Thyroid gland (tissue), 4 donors: ENCODE results near the gene SLCO2A1. TPM values are rescaled to one million over a fixed set of nuclear protein-coding genes. Genes with fewer than 3 reads are reported as not detected.

Experiments
- DNase-seq, 2 donors: peaks; one replicate each; pipeline ENCODE4 v3.0.0-alpha.2; 2019
- H3K27ac ChIP-seq, 3 donors: fragments of 200-600 bp; sonication (generic); 1 replicate in 2 of 3; 2 replicates in 1 of 3; pipeline ENCODE4 v1.5.1; 2016 to 2019; ENCODE audit warnings: mild to moderate bottlenecking in 1 of 3, moderate library complexity in 1 of 3
- H3K27me3 ChIP-seq: fragments of 200-600 bp; sonication (generic); one replicate; pipeline ENCODE4 v1.5.1; 2019
- H3K36me3 ChIP-seq, 2 donors: fragments of 200-600 bp; sonication (generic); one replicate each; pipeline ENCODE4 v1.5.1; 2016 to 2019
- H3K4me1 ChIP-seq, 2 donors: fragments of 200-600 bp; sonication (generic); one replicate each; pipeline ENCODE4 v1.5.1; 2017 to 2019
- H3K4me3 ChIP-seq, 3 donors: fragments of 200-600 bp; sonication (generic); replicated peaks in 1 of 3; 1 replicate in 2 of 3; 2 replicates in 1 of 3; pipeline ENCODE4 v1.5.1; 2016; ENCODE audit warnings: mild to moderate bottlenecking in 1 of 3
- H3K9me3 ChIP-seq: fragments of 200-600 bp; sonication (generic); one replicate; pipeline ENCODE4 v1.5.1; 2017
- CTCF ChIP-seq, 6 experiments: fragments of 200-600 bp in 3 of 6; fragments of 450-650 bp in 3 of 6; sonication (generic) in 3 of 6; IDR thresholded peaks; one replicate each; pipeline ENCODE4 v1.5.1; 2016 to 2019; ENCODE audit warnings: antibody characterized with exemption in 6 of 6, mild to moderate bottlenecking in 2 of 6, inconsistent platforms in 1 of 6, moderate library complexity in 1 of 6
- POLR2A ChIP-seq, 2 donors: fragments of 450-650 bp; IDR thresholded peaks; one replicate each; pipeline ENCODE4 v1.6.1; 2017; ENCODE audit warnings: antibody characterized with exemption in 2 of 2, mild to moderate bottlenecking in 2 of 2, moderate library complexity in 1 of 2
- WGBS, 2 donors: methylation state at CpG; one replicate each; pipeline ENCODE4 v1.1.5; 2017; 5-methylcytosine and 5-hydroxymethylcytosine counted together
- intact Hi-C: fragments of 100-400 bp; cut with DNase I; formaldehyde crosslinking; loops from one replicate; pipeline ENCODE4 v1.15.1; 2023
- total RNA-seq, 4 donors: library from RNA; depleted of rRNA; stranded (reverse); fragments of >200 nt; gene quantifications; one replicate each; pipeline ENCODE4 v1.2.3, GENCODE V29; 2016

The SLCO2A1 gene
- total RNA-seq, 4 donors from 2014 or later: 26.0 to 76.6 (median 41.0) TPM

GRCh38 chr3:133956353-133956752 is 73.4 kb downstream of the SLCO2A1 start:
- TF ChIP-seq CTCF (IDR thresholded peaks at IDR 0.05): no peak
- no peak for TF ChIP-seq POLR2A (IDR thresholded peaks at IDR 0.05)
- H3K27me3 ChIP-seq: no peaks in the 10 kb centered on the region
- H3K9me3 ChIP-seq: no peaks in the 10 kb centered on the region
- H3K27ac ChIP-seq: no peak overlapping the region
- H3K4me3 ChIP-seq: no peak overlapping the region
- intact Hi-C loops: no loop called here
- H3K36me3 ChIP-seq: peaks cover 0 to 3% of the 10 kb centered on the region in 2 donors
- 65 to 69% methylated on average over 6 of the region's 6 CpGs for WGBS, 2 donors
- no peak for DNase-seq
- no peaks in the 10 kb centered on the region for H3K4me1 ChIP-seq

- Histone ChIP-seq H3K27ac (no peak overlapping the region), H3K9me3 (no peaks in the 10 kb centered on the region), H3K4me3 (no peak overlapping the region), H3K36me3 (peaks cover 0 to 3% of the 10 kb centered on the region in 2 donors), H3K4me1 (no peaks in the 10 kb centered on the region), H3K27me3 (no peaks in the 10 kb centered on the region)
- TF ChIP-seq POLR2A (IDR thresholded peaks at IDR 0.05): no peak
- TF ChIP-seq CTCF (IDR thresholded peaks at IDR 0.05): no peak
- intact Hi-C loops: no loop called here
- 76 to 78% methylated on average over 9 to 10 of the region's 10 CpGs for WGBS, 2 donors
- no peak for DNase-seq
These were observed 73.8 kb downstream of the SLCO2A1 start for GRCh38 chr3:133955892-133956291.

GRCh38 chr3:133954717-133955360 is 74.9 kb downstream of the SLCO2A1 start:
- Histone ChIP-seq H3K27me3 (no peaks in the 10 kb centered on the region), H3K36me3 (peaks cover 0 to 3% of the 10 kb centered on the region in 2 donors), H3K4me1 (no peaks in the 10 kb centered on the region), H3K4me3 (no peak overlapping the region), H3K27ac (no peak overlapping the region), H3K9me3 (no peaks in the 10 kb centered on the region)
- 93 to 97% methylated on average over 5 to 11 of the region's 11 CpGs for WGBS, 2 donors
- DNase-seq: no peak
- intact Hi-C loops: no loop called here
- TF ChIP-seq CTCF (IDR thresholded peaks at IDR 0.05): no peak

- Histone ChIP-seq H3K4me3 (no peak overlapping the region), H3K4me1 (no peaks in the 10 kb centered on the region), H3K36me3 (peaks cover 0 to 3% of the 10 kb centered on the region in 2 donors), H3K9me3 (no peaks in the 10 kb centered on the region), H3K27me3 (no peaks in the 10 kb centered on the region), H3K27ac (no peak overlapping the region)
- TF ChIP-seq CTCF (IDR thresholded peaks at IDR 0.05): no peak
- TF ChIP-seq POLR2A (IDR thresholded peaks at IDR 0.05): no peak
- DNase-seq: no peak
- 86 to 89% methylated on average over 4 to 6 of the region's 6 CpGs for WGBS, 2 donors
- intact Hi-C loops: no loop called here
These were observed 76.4 kb downstream of the SLCO2A1 start for GRCh38 chr3:133953297-133953696.

GRCh38 chr3:133949438-133949837 is 80.3 kb downstream of the SLCO2A1 start:
- Histone ChIP-seq H3K27ac (no peak overlapping the region), H3K9me3 (no peaks in the 10 kb centered on the region), H3K27me3 (no peaks in the 10 kb centered on the region), H3K4me3 (no peak overlapping the region), H3K4me1 (peaks cover 3% of the 10 kb centered on the region in 2 donors), H3K36me3 (peaks cover 0 to 3% of the 10 kb centered on the region in 2 donors)
- intact Hi-C loops: no loop called here
- DNase-seq: no peak
- TF ChIP-seq POLR2A (IDR thresholded peaks at IDR 0.05) (no peak), CTCF (IDR thresholded peaks at IDR 0.05) (no peak)
- WGBS, 2 donors: 83 to 85% methylated on average over 2 of the region's 2 CpGs
